ENCODE results near the gene C20orf96.

GRCh38 chr20:328027-328974, 37.8 kb upstream of the C20orf96 start:
- TF ChIP-seq POLR2AphosphoS5 (IDR thresholded peaks at IDR 0.05; ENCODE audit: low read depth, low read length) = no peak
- no peak for TF ChIP-seq POLR2A (IDR thresholded peaks at IDR 0.05; ENCODE audit: low read depth, low read length)
- TF ChIP-seq TAF1 (IDR thresholded peaks at IDR 0.05; ENCODE audit: borderline replicate concordance, low read depth, low read length) = no peak
